ENCODE results near the gene TBC1D7.

Gene TBC1D7

DNA sequence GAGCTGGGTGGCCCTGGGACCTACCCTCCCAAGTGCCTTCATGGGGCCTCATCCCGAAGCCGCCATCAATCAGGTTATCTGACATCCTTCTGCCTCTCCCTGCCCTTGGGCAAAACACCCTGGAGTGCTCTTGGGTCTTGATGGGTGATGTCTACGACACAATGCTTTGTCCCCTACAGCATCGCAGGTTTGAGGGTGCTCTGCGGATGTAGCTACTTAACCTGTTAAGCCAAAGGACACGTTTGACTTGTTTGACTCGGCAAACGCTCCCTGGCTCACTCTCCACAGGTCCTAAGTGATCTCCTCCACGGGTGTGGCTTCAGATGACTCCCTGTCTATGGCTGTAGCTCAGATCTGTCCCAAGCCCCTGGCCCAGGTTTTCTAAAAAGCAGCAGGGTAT is 35.6 kb downstream of the TBC1D7 start:
- Histone ChIP-seq H3K27me3 (ENCODE audit: insufficient read depth, low read depth, severe bottlenecking) (no peaks in the 10 kb centered on the region), H3K9me3 (ENCODE audit: severe bottlenecking) (no peaks in the 10 kb centered on the region), H3K4me3 (ENCODE audit: low read depth, low read length) (no peak overlapping the region), H3K36me3 (peaks cover 46% of the 10 kb centered on the region), H3K27ac (peak overlapping the region; percentile 43)
- DNase-seq: peak; percentile 76
- TF ChIP-seq, protein P1, sequence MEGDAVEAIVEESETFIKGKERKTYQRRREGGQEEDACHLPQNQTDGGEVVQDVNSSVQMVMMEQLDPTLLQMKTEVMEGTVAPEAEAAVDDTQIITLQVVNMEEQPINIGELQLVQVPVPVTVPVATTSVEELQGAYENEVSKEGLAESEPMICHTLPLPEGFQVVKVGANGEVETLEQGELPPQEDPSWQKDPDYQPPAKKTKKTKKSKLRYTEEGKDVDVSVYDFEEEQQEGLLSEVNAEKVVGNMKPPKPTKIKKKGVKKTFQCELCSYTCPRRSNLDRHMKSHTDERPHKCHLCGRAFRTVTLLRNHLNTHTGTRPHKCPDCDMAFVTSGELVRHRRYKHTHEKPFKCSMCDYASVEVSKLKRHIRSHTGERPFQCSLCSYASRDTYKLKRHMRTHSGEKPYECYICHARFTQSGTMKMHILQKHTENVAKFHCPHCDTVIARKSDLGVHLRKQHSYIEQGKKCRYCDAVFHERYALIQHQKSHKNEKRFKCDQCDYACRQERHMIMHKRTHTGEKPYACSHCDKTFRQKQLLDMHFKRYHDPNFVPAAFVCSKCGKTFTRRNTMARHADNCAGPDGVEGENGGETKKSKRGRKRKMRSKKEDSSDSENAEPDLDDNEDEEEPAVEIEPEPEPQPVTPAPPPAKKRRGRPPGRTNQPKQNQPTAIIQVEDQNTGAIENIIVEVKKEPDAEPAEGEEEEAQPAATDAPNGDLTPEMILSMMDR (IDR thresholded peaks at IDR 0.05; ENCODE audit: low read depth, low read length): no peak

DNA sequence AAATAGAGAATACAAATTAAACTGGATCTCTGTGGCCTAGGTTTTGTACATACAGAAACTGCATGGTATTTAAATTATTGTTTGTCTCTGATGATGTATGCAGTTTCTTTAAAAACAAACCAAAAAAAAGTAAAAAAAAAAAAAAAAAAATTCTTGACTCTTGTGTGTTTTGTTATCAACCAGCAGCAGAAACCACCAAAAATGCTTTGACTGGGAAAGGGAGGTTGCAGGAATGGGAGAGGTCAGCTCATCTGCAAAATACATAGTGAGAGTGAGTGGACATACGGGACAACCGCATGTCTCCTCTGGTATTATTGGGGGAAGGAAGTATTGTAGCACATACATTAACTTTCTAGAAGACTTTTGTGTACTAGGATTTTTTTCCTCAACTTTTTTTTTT is 38.0 kb downstream of the TBC1D7 start:
- H3K4me3 ChIP-seq (ENCODE audit: low read depth, low read length): no peak overlapping the region
- TF ChIP-seq, protein P1 (IDR thresholded peaks at IDR 0.05; ENCODE audit: low read depth, low read length): no peak
- H3K9me3 ChIP-seq (ENCODE audit: severe bottlenecking): no peaks in the 10 kb centered on the region
- H3K27ac ChIP-seq: no peak overlapping the region
- peaks cover 44% of the 10 kb centered on the region for H3K36me3 ChIP-seq
- DNase-seq: no peak
- no peaks in the 10 kb centered on the region for H3K27me3 ChIP-seq (ENCODE audit: insufficient read depth, low read depth, severe bottlenecking)

DNA sequence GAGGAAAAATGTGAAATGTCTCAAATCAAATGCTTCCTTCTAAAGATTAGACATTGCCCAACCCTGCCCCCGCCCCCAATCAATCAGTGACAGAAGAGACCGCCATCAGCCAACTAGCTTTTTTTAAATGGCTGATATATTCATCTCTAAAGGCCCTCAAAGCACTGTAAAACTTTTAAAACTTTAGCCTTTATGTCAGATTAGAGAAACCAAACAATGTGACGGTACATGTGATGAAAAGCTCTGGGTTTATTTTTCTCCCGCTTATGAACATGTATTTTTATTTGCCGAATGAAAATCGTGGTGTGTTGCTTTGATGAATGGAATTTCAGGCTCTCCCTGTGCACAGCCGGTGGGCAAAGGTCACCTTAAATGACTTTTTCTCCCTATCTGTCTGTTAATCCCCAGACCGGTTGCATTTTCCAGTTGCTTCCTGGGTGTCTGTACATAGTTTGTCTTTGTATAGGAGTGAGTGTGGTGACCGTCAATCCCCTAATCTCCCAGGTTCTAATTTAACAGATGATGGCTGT is 38.5 kb downstream of the TBC1D7 start:
- Histone ChIP-seq H3K4me3 (ENCODE audit: low read depth, low read length) (no peak overlapping the region), H3K27ac (peak overlapping the region; percentile 32), H3K9me3 (ENCODE audit: severe bottlenecking) (no peaks in the 10 kb centered on the region), H3K27me3 (ENCODE audit: insufficient read depth, low read depth, severe bottlenecking) (no peaks in the 10 kb centered on the region), H3K36me3 (peaks cover 39% of the 10 kb centered on the region)
- TF ChIP-seq, protein P1 (IDR thresholded peaks at IDR 0.05; ENCODE audit: low read depth, low read length): no peak
- DNase-seq: peak; percentile 75

DNA sequence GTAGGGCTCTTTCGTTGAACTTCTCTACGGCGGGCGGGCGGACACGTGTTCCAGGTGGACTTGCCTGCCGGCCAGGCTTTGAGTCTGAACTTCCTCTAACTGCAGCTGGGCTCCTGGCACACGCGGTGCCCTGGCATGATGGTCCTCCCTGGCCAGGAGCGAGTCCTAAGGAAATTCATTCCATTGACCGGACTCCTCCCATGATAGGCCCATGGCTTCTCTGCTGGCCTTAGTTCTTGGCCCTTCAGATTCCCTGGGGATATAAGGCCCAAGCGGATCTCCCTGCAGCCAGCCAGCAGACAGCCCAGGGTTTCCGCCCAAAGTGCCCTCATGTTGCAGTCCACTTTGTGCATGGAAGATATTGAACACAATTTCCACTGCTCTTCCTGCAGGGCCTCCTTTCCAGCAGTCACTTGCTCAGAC is 39.4 kb downstream of the TBC1D7 start:
- H3K27ac ChIP-seq: peak overlapping the region; percentile 32; the same call in 1 of the 2 replicates
- H3K36me3 ChIP-seq: peaks cover 30% of the 10 kb centered on the region
- no peaks in the 10 kb centered on the region for H3K27me3 ChIP-seq (ENCODE audit: insufficient read depth, low read depth, severe bottlenecking)
- TF ChIP-seq, protein P1 (IDR thresholded peaks at IDR 0.05; ENCODE audit: low read depth, low read length): no peak
- no peak for DNase-seq
- no peak overlapping the region for H3K4me3 ChIP-seq (ENCODE audit: low read depth, low read length)
- H3K9me3 ChIP-seq (ENCODE audit: severe bottlenecking): no peaks in the 10 kb centered on the region

DNA sequence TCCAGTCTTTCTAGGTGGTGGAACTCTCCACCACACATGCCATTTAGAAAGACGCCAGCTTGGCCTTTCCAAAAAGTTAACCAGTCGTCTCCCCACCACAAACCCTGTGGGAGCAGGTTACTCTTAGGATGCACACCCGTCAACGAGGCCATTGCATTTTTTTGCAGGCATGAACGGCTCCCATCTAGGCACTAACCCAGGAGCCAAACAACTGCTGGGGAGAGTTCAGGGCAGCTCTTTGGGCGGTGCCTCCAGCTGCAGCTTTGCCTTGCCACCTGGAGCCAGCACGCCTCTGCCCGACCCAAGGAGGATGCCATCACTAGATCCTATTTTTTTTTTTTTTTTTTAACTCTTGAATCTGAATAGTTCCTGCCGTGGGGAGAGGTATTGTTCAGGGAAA is 39.9 kb downstream of the TBC1D7 start:
- H3K9me3 ChIP-seq (ENCODE audit: severe bottlenecking): no peaks in the 10 kb centered on the region
- H3K27me3 ChIP-seq (ENCODE audit: insufficient read depth, low read depth, severe bottlenecking): no peaks in the 10 kb centered on the region
- TF ChIP-seq, protein P1 (IDR thresholded peaks at IDR 0.05; ENCODE audit: low read depth, low read length): no peak
- H3K4me3 ChIP-seq (ENCODE audit: low read depth, low read length): no peak overlapping the region
- no peak overlapping the region for H3K27ac ChIP-seq
- H3K36me3 ChIP-seq: peaks cover 27% of the 10 kb centered on the region
- DNase-seq: no peak

DNA sequence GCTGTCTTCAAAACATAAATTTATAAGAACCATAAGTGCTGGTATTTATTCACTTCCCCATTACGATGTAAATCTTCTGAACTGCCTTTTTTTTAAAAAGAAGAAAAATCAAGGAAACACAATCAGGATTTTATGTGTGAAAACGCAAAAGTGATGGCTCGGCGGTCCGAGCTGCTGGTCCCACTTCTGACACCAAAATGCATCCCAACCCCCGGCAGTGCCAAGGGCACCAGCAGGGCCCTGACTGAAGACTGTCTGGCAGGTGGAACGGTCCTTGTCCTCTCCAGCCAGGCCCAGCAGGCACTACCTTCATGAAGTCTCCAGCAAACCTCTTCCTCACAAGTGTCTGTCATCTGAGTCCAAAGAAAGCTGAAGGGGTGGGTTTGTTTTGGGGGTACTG is 41.2 kb downstream of the TBC1D7 start:
- Histone ChIP-seq H3K27ac (no peak overlapping the region), H3K4me3 (ENCODE audit: low read depth, low read length) (no peak overlapping the region), H3K27me3 (ENCODE audit: insufficient read depth, low read depth, severe bottlenecking) (no peaks in the 10 kb centered on the region), H3K9me3 (ENCODE audit: severe bottlenecking) (no peaks in the 10 kb centered on the region), H3K36me3 (peaks cover 18% of the 10 kb centered on the region)
- TF ChIP-seq, protein P1 (IDR thresholded peaks at IDR 0.05; ENCODE audit: low read depth, low read length): no peak
- DNase-seq: no peak

Data from WERI-Rb-1 (cell line).